ENCODE data around the gene TUBB.

Gene TUBB

DNA sequence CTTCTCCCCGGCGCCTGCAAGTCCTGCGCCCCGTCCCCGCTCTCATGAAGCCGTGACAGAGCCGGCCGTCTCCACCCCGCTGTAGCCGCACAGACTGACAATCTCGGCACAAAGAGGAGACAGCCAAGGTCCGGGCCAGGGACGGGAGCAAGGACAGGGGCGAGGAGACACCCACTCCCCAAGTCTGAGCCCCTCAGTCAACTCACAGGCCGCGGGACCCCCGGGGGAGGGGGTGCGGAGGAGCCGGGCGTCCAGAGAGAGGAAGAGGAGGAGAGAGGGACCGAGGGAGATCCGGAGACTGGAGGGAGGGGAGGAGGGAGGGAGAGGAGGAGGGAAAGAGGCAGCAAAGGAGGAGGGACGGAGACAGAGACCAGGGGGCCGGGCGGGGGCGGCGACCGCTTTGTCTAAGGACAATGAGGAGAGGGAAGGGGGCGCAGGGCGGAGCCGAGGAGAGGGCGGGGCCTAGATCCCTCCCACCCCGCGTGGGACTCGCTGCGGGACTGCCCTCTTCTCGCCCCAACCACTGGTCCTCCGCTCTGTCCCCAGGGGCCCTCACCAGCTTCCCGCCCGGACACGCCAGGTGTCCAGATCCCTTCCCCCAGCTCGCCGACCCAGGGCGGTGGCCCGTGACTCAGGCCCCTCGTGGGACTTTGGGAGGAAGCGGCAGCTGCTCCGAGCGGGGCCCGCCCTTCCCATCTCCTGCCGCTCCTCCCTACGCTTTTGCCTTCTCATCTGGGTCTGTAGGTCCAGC lies 33.1 kb upstream of the TUBB start:
- peak; percentile 78 to 90 for DNase-seq (ENCODE audit: extremely low read depth in 1 of 2, low read depth in 1 of 2)

DNA sequence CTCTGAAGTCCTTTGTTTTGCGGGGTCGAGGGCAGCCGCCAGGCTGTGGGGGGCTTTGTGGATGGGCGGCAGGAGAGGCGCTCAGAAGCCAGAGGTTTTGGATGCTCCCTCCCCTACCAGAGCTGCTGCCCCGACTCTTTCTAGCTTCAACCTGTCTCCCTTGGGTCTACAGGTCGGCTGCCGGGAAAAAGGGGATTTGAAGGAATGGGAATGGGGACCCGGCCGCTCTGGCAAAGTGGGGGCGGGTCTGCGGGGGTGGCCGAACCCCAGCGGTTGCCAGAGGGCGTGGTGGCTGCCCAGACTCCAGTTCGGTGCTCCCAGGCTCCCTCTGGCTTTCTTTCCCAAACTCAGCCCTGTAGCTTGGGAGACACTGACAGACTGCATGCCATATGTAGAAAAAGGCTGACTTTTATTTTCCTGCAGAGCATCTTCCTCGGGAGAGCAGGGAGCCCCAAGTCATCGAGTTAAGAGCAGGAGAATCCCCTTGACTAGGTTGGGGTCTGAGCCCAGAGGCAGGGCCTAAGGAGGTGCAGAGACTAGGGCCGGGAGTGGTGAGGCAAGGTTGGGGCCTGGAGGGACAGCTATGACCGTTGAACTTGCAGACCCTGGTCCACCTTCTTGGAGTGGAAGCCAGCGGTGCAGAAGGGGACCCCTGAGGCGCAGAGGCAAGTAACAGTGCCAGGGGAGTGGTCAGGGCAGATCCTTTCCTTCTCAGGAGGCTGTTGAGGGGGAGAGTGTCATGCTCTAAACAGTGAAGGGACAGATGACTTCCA lies 32.3 kb upstream of the TUBB start:
- no peak for DNase-seq (ENCODE audit: extremely low read depth in 1 of 2, low read depth in 1 of 2)

DNA sequence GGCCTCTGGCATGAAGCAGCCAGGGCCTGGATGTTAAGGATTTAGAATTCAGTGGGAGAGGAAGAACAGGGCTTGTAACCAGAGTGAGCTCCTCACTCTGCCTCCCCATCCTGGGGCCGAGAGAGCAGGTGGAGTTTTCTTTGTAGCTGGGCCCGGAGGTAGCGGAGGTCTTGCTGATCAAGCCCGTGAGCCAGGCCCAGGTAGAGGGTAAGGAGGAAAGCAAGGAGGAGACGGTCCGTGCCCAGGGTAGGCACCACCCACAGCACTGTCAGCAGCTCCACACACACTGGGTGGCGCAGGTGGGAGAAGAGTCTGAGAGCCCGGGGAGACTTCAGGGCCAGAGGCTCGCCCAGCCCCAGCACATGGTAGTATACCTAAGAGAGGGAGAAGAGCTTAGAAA lies 31.6 kb upstream of the TUBB start:
- no peak for DNase-seq (ENCODE audit: extremely low read depth in 1 of 2, low read depth in 1 of 2)

DNA sequence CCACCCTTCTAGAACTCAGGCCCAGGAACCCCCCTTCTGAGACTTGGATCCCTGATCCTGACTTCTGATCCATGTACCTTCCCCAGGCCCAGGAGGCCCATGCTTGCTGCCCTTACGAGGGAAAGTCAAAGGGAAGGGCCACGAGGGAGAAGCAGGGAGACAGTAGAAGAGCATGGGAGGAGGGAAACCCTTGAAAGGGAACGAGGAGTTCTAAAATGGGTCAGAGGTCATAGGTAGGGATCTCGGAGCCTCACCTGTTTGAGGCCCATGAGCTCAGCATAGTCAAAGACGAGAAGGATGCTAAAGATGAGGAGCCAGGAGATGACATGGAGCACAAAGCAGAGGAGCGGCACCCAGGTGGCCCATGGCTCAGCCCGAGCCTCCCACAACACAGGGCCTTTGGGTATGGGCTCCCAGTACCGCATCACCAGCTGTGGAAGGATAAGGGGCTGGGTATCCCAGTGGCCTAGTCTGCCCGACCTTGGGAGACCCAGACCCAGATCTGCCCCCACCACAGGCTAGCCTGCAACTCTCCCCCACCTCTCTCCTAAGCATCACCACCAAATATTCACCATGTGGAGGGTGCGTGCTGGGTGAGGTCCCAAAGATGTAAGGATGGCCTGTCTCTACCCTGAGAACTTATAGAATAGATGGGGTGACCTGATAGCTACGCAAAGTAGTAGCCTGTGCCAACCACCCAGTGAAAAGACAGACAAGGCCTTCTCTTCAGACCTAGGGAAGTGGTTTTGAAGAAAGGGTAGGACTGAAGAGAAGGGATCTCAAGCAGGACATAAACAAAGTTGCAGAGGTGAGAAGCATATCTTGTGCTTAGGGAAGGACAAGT lies 30.9 kb upstream of the TUBB start:
- no peak for DNase-seq (ENCODE audit: extremely low read depth in 1 of 2, low read depth in 1 of 2)

DNA sequence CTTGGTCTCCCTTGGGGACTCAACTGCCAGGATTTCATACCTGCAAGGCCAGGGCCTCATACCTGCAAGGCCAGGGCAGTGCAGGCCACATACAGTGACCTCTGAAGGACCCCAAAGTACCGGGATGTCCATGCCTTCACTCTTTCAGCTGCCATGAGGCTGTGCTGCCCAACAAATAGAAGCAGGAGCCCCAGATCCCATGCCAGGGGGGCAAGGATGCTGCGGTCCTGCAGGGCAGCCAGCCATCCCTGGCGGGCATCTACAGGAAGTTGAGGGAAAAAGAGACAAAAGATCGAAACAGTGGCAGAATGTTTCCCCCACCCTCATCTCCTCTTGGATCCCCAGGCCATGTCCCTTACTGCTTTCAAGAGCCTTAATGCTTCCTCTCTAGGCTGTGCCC lies 30.2 kb upstream of the TUBB start:
- DNase-seq (ENCODE audit: extremely low read depth in 1 of 2, low read depth in 1 of 2) = no peak

DNA sequence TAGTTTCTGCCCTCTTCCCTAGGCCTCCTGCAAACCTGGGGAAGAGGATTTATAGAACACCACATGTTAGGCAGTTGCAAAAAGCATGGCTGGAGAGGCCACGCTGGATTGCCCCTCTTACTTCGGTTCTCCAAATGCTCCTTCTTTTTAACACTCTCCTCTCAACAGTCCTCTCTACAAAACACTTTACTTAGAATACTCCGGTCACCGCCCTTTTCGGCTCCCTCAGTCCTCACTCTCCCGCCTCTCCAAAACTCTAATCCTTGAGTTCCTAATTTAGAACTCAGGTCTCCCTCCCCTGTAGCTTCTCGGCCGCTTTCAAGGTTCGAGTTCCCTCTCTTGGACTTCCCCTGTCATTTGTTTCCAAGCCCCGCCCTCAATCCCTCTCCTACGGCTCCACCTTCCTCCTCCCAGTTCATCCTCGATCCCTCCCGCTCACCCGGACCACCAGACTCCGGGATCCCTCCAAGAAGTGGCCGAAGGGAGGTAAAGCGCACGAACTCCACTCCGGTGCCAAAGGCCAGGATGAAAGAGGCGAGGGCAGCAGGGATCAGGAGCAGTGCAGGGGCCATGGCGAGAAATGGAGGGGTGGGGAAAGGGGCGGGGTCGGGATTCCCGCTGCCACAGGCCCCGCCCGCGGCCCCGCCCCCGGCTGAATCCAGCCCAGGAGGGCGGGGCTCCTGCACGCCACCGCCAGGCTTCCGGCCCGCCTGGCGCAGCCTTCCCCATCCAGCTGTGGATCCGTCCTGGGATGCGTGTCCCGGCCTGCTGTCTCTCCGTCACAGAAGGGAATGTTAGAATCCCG lies 29.5 kb upstream of the TUBB start, which contains the start of gene NRM:
Gene NRM, minus strand, starts transcription at position 582 of the 805 bp plus-strand sequence. Its CDS starts 10 bp downstream, at position 572.
- peak; percentile 51 to 66 for DNase-seq (ENCODE audit: extremely low read depth in 1 of 2, low read depth in 1 of 2)

DNA sequence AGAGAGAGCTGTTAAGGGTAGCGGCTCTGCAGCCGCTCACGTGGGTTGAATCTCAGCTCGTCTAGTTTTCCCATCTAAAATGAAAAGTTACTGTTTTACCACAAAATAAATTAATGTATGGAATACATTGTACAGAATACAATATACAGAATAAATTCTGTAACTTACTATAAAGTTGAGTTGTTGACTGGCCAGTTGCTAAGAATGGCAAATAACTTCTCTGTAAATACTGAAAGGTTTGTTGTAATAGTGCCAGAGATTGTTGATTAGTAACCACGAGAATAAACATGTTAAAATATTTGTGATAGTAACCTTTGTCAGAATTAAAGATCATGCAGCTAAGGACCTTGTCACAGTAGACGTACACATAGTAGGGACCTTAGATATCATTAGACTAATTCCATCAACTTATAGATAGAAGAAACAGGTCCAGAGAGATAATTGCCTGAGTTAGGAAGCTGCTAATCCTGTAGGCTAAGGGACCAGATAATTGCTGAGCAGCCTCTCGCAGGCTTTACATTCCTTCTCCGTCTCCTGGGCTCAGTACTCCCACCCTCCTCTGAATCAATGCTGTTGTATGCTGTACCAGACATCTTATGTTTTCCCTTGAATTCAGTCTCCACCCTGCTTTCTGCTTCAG lies 28.8 kb upstream of the TUBB start:
- no peak for DNase-seq (ENCODE audit: extremely low read depth in 1 of 2, low read depth in 1 of 2)

DNA sequence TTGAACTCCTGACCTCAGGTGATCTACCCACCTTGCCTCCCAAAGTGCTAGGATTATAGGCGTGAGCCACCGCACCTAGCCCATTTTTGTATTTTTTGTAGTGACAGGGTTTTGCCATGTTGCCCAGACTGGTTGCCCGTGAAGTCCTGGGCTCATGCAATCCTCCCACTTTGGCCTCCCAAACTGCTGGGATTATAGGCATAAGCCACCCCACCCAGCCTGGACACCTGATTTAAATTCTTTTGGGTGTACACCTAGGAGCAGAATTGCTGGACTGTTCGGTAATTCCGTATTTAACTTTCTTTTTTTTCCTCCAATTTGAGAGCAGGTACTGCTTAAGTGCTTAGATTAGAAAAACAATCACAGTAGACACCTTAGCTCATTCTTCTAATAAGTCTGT lies 23.7 kb upstream of the TUBB start:
- no peak for DNase-seq (ENCODE audit: extremely low read depth in 1 of 2, low read depth in 1 of 2)

DNA sequence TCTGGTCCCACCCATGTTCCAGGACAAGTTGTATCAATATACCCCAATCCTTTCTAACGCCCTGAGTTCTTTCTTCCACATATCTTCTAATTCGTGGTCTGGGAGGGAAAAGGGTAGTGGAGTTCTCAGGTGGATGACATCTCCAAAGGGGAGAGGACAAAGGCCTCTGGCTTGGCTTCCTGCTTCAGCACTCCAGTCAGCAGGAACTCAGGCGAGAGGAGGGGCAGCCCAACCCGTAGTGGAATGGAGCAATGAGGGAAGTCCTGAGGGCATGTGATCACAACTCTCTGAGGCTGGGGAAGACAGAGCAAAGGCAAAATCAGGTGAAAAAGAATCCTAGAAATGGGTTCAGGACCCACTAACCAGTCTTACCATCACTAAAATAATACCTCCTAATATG lies 19.8 kb upstream of the TUBB start:
- no peak for DNase-seq (ENCODE audit: extremely low read depth in 1 of 2, low read depth in 1 of 2)

DNA sequence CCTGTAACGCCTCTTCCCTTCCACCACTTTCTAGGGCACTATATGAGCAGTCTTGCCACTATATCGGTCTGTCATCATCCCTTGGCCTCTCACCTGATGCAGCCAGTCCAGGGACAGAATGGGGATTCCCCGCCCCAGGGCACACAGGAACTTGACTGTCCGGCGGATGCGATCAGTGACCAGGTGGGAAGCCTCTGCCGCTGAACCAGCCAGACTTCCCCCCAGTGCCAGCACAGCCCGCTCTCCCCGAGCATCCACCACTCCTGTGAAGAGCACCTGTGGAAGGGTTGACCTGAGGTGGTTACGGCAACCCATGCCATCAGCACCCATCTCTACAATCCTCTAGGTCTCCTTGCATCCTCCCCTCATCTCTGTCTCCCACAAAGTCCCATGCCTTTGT lies 17.1 kb upstream of the TUBB start:
- no peak for DNase-seq (ENCODE audit: extremely low read depth in 1 of 2, low read depth in 1 of 2)

DNA sequence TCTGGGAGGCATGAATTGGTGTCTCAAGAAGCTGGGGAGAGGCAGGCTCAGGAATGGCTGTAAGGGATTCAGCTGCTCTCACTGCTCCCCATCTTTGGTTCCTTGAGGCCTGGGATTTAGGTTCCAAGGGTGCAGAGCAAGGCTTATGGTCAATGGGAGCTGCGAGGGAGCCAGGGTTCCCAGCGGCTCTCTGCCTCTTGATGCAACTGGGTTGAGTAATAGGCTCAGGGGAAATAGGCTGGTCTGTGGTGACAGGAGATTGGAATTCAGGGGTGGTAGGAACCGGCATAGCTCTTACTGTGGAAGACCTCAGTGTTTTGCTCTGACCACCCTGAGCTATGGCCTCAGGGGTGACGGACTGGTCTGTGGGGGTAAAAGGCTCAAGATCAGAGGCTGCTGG lies 16.3 kb upstream of the TUBB start:
- DNase-seq (ENCODE audit: extremely low read depth in 1 of 2, low read depth in 1 of 2) = no peak

DNA sequence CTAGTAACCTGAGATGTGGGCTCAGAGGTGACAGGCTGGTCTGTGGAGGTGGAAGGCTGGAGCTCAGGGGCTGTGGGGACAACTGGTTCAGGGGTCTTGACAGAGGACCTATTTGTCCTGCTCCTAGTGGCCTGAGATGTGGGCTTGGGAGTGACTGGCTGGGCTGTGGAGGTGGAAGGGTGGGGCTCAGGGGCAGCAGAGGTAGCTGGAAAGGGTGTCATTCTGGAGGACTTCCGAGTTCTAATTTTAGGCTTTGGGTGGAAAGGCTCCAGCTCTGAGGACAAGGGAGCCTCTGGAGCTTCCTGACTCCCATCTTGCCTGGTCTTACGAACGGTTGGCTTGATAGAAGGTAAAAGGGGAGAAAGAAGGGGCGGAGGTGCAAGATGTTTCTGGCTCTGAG lies 14.5 kb upstream of the TUBB start:
- DNase-seq (ENCODE audit: extremely low read depth in 1 of 2, low read depth in 1 of 2) = no peak

DNA sequence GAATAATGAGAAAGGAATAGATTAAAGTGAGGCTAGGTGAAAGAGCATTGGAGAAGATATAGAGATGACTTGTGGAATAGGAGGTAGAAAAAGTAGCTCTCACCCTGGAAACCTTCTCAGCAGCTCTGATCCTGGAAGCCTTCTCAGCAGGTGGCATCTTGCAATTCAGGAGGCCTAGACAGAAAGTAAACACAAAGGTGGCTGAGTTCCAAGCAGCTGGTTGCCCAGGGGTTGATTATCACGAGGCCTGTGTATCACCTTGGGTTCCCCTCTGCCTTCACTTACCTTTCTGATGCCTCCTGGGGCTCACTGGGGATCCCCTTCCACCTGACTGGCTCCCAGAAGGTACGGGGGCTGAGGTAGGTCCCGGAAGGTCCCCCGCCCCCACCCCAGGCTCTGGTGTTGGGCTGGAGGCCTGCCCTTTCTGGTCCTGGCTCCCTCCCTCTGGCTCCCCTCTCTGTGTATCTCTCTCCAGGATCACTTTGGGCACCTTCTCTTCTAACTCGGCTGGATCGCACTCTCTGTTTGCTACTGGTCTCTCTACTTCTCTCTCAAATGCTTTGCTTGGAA lies 12.8 kb upstream of the TUBB start:
- DNase-seq (ENCODE audit: extremely low read depth in 1 of 2, low read depth in 1 of 2) = no peak

DNA sequence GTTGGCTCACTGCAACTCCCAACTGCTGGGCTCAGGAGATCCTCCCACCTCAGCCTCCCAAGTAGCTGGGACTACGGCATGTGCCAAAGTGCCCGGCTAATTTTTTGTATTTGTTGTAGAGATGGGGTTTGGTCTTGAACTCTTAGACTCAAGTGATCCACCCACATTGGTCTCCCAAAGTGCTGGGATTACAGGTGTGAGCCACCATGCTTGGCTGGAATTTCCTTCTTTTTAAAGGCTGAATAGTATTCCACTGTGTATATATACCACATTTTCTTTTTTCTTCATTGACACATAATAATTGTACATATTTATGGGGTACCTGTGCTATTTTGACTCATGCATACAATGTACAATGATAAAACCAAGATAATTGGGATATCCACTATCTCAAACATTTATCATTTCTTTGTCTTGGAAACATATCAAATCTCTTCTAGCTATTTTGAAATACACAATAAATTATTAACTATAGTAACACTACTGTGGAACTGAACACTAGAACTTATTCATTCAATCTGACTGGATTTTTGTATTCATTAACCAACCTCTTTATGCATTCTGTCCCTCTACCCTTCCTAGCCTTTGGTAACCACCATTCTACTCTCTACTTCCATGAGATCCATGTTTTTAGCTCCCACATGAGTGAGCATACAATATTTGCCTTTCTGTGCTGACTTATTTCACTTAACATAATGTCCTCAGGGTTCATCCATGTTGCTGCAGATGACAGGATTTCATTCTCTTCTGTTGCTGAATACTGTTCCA lies 10.9 kb upstream of the TUBB start:
- no peak for DNase-seq (ENCODE audit: extremely low read depth in 1 of 2, low read depth in 1 of 2)

DNA sequence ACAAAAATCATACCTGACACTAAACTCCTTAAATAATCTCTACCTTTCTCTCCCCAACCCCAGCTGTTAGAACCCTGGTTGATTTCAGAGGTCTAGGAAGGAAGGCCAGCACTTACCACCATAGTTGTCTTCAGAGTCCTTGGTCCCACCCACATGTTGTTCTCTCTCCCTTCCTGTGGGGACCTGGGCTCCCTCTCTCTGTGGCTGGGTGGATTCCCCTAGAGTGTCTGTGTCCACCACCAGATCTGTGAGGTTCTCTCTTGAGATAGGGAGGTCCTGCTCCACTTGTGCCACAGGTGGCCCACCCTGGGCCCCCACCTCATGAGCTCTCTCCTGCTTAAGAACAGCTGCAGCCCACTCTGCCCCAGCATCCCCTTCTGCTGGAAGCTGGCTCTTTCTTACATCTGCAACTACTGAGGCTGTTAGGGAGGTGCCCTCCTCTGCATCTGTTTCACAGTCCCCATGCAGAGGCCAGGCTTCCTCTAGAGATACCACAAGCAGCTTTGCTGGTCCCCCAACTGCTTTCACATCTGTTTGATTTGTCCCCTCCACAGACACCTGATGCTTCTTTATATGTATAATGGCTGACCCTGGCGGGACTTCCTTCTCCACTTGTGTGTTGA lies 8.3 kb upstream of the TUBB start:
- no peak for DNase-seq (ENCODE audit: extremely low read depth in 1 of 2, low read depth in 1 of 2)

DNA sequence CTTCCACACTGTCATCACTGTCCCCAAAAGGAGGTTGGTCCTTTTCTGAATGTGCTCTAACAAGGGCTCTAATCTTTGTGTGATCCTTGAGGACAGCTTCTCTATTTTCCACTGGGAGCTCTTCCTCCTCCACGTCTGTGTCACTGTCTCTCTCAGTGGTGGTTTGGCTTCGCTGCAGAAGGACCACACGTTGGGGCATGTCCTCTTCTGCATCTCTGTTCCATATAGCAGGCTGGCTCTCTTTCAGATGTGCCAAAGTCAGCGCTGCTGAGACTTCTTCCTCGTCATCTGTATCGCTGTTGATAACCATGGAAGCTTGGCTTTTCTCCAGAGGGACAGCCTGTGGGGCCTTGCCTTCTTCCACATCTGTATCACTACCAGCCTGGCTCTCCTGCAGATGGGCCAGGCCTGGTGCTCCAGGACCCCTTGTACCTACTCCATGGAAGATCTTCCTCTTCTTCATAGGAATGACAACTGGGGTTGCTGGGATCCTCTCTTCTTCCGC lies 7.7 kb upstream of the TUBB start:
- no peak for DNase-seq (ENCODE audit: extremely low read depth in 1 of 2, low read depth in 1 of 2)

DNA sequence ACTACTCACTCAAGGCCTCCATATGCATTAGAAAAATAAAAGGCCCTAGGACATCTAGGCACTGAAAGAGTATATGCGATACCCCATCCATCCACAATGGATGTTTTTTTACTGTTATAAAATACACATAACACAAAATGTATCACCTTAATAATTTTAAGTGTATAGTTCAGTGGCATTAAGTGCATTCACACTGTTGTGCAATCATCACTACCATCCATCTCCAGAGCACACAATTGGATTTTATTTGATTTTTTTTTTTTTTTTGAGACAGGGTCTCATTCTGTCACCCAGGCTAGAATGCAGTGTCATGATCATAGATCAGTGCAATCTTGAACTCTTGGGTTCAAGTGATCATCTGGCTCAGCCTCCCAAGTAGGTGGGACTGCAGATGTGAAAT lies 5.9 kb upstream of the TUBB start:
- no peak for DNase-seq (ENCODE audit: extremely low read depth in 1 of 2, low read depth in 1 of 2)

DNA sequence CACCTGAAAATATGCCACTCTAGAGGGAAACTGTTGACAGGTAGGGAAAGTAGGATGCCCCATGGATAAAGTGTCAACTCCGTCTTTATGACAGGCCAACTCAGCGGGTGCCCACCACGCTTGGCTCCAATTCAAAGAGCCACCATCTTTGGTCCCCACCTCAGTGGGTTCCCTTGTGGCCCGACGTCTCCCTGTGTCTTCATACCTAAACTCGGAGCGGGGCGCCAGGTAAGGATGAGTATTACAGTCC lies 3.3 kb upstream of the TUBB start:
- no peak for DNase-seq (ENCODE audit: extremely low read depth in 1 of 2, low read depth in 1 of 2)
